SH-SY5Y (cell line): ENCODE measurements around the gene NFE2L2.

Source experiments
- GATA2 ChIP-seq: IDR thresholded peaks from 2 replicates; pipeline ENCODE4 v1.6.1; 2011; ENCODE audit warnings: mild to moderate bottlenecking, low read depth, low read length
- GATA3 ChIP-seq: IDR thresholded peaks from 2 replicates; pipeline ENCODE4 v1.6.1; 2011; ENCODE audit warnings: low read depth, mild to moderate bottlenecking, low read length, moderate library complexity

DNA sequence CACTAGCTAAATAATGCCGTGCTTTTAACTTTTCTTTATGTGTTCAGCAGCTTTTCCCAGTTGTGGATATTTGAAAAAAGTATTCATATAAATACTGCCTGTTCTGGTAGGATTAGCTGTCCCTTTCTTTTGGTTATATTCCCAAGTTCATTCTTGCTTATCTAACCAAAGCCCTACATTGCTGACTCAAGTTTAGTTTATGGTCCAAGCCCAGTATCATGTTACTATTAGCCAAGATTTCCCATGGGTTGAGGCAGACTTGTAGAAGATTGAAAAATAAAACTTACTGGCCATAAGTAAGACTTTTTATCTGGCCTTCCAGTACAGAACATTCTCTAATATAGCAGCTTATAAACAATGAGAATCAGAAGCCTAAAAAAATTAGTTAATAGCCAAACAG, 49.7 kb upstream of the NFE2L2 start:
- no peak for TF ChIP-seq GATA2
- TF ChIP-seq GATA3: no peak
